IMR-90 (cell line): ENCODE data around the gene NKAIN2. TPM values are rescaled to one million over a fixed set of nuclear protein-coding genes. Genes with fewer than 3 reads are reported as not detected.

Experiments used
- ATAC-seq: fragments of 200-7000 bp; cut with Tn5 transposase; 2 replicates; pipeline ENCODE4 v1.9.1; 2020; ENCODE audit warnings: low read depth, mild to moderate bottlenecking, moderate library complexity
- BruUV-seq: library from RNA; stranded (reverse); fragments of 400-500 nt; replicated peaks from 2 replicates; lab custom pipeline; 2021; lab: Mats Ljungman, UMichigan
- CTCF ChIA-PET: fragments of 300-600 bp; formaldehyde crosslinking; extraction: SDS; loops from one replicate; lab custom pipeline; 2021; ENCODE audit warnings: antibody characterized with exemption; lab: Yijun Ruan, JAX
- POLR2A ChIA-PET: fragments of 300-600 bp; sonication (Branson Sonifier 250); formaldehyde crosslinking; loops from one replicate; lab custom pipeline; 2022; ENCODE audit warnings: antibody characterized with exemption; ENCODE audit not compliant: unreplicated experiment; lab: Charles Lee
- DNase-seq: peaks from one replicate; pipeline ENCODE4 v3.0.0; 2013
- H2AFZ ChIP-seq: replicated peaks from 2 replicates; pipeline ENCODE3; 2013; ENCODE audit warnings: low read length, mild to moderate bottlenecking; ENCODE audit not compliant: poor library complexity
- H2AK5ac ChIP-seq: 2 replicates; pipeline ENCODE4 v1.6.1; 2013; ENCODE audit warnings: low read depth, low read length, inconsistent platforms
- H2AK9ac ChIP-seq: replicated peaks from 2 replicates; pipeline ENCODE3; 2013; ENCODE audit warnings: mild to moderate bottlenecking, low read depth, low read length, moderate library complexity; ENCODE audit not compliant: poor library complexity
- H2BK120ac ChIP-seq: 2 replicates; pipeline ENCODE4 v1.6.1; 2013; ENCODE audit warnings: low read depth, low read length, inconsistent platforms
- H2BK15ac ChIP-seq: 3 replicates; pipeline ENCODE4 v1.6.1; 2013; ENCODE audit warnings: low read depth, low read length, inconsistent platforms
- H2BK20ac ChIP-seq: 2 replicates; pipeline ENCODE4 v1.6.1; 2013; ENCODE audit warnings: low read depth, mild to moderate bottlenecking, inconsistent platforms, low read length, moderate library complexity
- H2BK5ac ChIP-seq: 2 replicates; pipeline ENCODE4 v1.6.1; 2013; ENCODE audit warnings: mild to moderate bottlenecking, low read depth, low read length, inconsistent platforms; ENCODE audit not compliant: poor library complexity, severe bottlenecking
- H3K14ac ChIP-seq: replicated peaks from 2 replicates; pipeline ENCODE4 v1.6.1; 2013; ENCODE audit warnings: low read depth, low read length, inconsistent platforms
- H3K18ac ChIP-seq: 2 replicates; pipeline ENCODE4 v1.6.1; 2013; ENCODE audit warnings: low read depth, low read length, control low read depth
- H3K23ac ChIP-seq: 2 replicates; pipeline ENCODE4 v1.6.1; 2013; ENCODE audit warnings: low read depth, low read length, inconsistent platforms
- H3K27ac ChIP-seq: 2 replicates; pipeline ENCODE4 v1.5.1; 2013; ENCODE audit warnings: mild to moderate bottlenecking, control low read depth, low read length; ENCODE audit not compliant: insufficient read depth
- H3K27me3 ChIP-seq: 2 replicates; pipeline ENCODE4 v1.6.1; 2013; ENCODE audit warnings: low read length; ENCODE audit not compliant: control insufficient read depth, insufficient read depth
- H3K36me3 ChIP-seq: 2 replicates; pipeline ENCODE4 v1.6.1; 2013; ENCODE audit warnings: low read length, mixed read lengths; ENCODE audit not compliant: control insufficient read depth, insufficient read depth
- H3K4ac ChIP-seq: 2 replicates; pipeline ENCODE4 v1.6.1; 2013; ENCODE audit warnings: low read depth, low read length, inconsistent platforms
- H3K4me1 ChIP-seq: 2 replicates; pipeline ENCODE4 v1.6.1; 2013; ENCODE audit warnings: low read length, mixed read lengths; ENCODE audit not compliant: control insufficient read depth, insufficient read depth
- H3K4me2 ChIP-seq: 2 replicates; pipeline ENCODE4 v1.6.1; 2013; ENCODE audit warnings: low read depth, mild to moderate bottlenecking, control low read depth, low read length, moderate library complexity
- H3K4me3 ChIP-seq: 2 replicates; pipeline ENCODE4 v1.5.1; 2013; ENCODE audit warnings: low read depth, mild to moderate bottlenecking, control low read depth, low read length, moderate library complexity; ENCODE audit not compliant: insufficient read depth
- H3K56ac ChIP-seq: 2 replicates; pipeline ENCODE4 v1.6.1; 2013; ENCODE audit warnings: low read length, inconsistent platforms; ENCODE audit not compliant: insufficient read depth; ENCODE audit errors: extremely low read depth
- H3K79me1 ChIP-seq, 2 experiments: 2 replicates each; pipeline ENCODE4 v1.6.1; 2013; ENCODE audit warnings: low read length in 2 of 2, inconsistent platforms in 1 of 2, low read depth in 1 of 2
- H3K9ac ChIP-seq: 2 replicates; pipeline ENCODE4 v1.6.1; 2013; ENCODE audit warnings: low read depth, low read length, control low read depth
- H3K9me1 ChIP-seq: 2 replicates; pipeline ENCODE4 v1.6.1; 2013; ENCODE audit warnings: low read length, inconsistent platforms; ENCODE audit not compliant: insufficient read depth
- H3K9me3 ChIP-seq: 2 replicates; pipeline ENCODE4 v1.6.1; 2013; ENCODE audit warnings: low read length; ENCODE audit not compliant: control insufficient read depth, insufficient read depth
- H4K20me1 ChIP-seq: 2 replicates; pipeline ENCODE4 v1.6.1; 2013; ENCODE audit warnings: low read length, inconsistent platforms; ENCODE audit not compliant: insufficient read depth
- H4K5ac ChIP-seq: 2 replicates; pipeline ENCODE4 v1.6.1; 2013; ENCODE audit warnings: mild to moderate bottlenecking, low read depth, low read length, control low read depth
- H4K8ac ChIP-seq, 2 experiments: 2 replicates each; pipeline ENCODE4 v1.6.1; 2013; ENCODE audit warnings: low read depth in 2 of 2, low read length in 2 of 2, control low read depth in 1 of 2, inconsistent platforms in 1 of 2
- H4K91ac ChIP-seq: 2 replicates; pipeline ENCODE4 v1.6.1; 2013; ENCODE audit warnings: low read depth, low read length, inconsistent platforms; ENCODE audit not compliant: insufficient read depth
- BHLHE40 ChIP-seq: fragments of 150-350 bp; IDR thresholded peaks from 2 replicates; pipeline ENCODE4 v1.6.1; 2016; ENCODE audit warnings: mild to moderate bottlenecking, low read depth, low read length
- NFE2L2 ChIP-seq: fragments of 150-350 bp; IDR thresholded peaks from 2 replicates; pipeline ENCODE4 v1.6.1; 2016; ENCODE audit warnings: low read depth, mild to moderate bottlenecking, low read length
- WGBS, 2 experiments: methylation state at CpG; one replicate each; pipeline versions ENCODE4 v1.1.5 to v1.1.7; 2013; ENCODE audit warnings: missing lambda C conversion rate in 2 of 2; ENCODE audit not compliant: insufficient read length in 1 of 2; ENCODE audit errors: extremely low coverage in 2 of 2; 5-methylcytosine and 5-hydroxymethylcytosine counted together
- dilution Hi-C: fragments of 300-500 bp; cut with HindIII; formaldehyde crosslinking; loops from one replicate; pipeline ENCODE4 v1.14.3; 2018; ENCODE audit warnings: low sequenced_read_pairs; ENCODE audit not compliant: unreplicated experiment
- in situ Hi-C: fragments of 300-500 bp; cut with MboI; formaldehyde crosslinking; loops from 3 replicates; pipeline ENCODE4 v1.14.3; 2019; ENCODE audit warnings: low sequenced_read_pairs, inconsistent platforms, mixed read lengths
- intact Hi-C: fragments of 100-400 bp; cut with micrococcal nuclease; formaldehyde crosslinking; loops from 2 replicates; pipeline ENCODE4 v1.10.0; 2022
- polyA plus RNA-seq, 3 experiments: library from polyadenylated mRNA; depleted of rRNA; stranded (reverse); fragments of >200 nt; gene quantifications; 2 replicates each; pipeline ENCODE4 v1.2.3, GENCODE V29; 2012; ENCODE audit warnings: low replicate concordance in 1 of 3
- total RNA-seq: library from RNA; depleted of rRNA; stranded (reverse); fragments of >200 nt; gene quantifications from 2 replicates; pipeline ENCODE4 v1.2.3, GENCODE V29; 2012
- TF ChIP-seq, protein P1 (sequence below): fragments of 150-350 bp; IDR thresholded peaks from 2 replicates; pipeline ENCODE4 v1.6.1; 2017; ENCODE audit warnings: mild to moderate bottlenecking, antibody characterized with exemption, low read length, low read depth

Gene NKAIN2
- total and polyA plus RNA-seq, 2 of the 4 experiments (the other 2 are of a cell fraction) = not detected

DNA sequence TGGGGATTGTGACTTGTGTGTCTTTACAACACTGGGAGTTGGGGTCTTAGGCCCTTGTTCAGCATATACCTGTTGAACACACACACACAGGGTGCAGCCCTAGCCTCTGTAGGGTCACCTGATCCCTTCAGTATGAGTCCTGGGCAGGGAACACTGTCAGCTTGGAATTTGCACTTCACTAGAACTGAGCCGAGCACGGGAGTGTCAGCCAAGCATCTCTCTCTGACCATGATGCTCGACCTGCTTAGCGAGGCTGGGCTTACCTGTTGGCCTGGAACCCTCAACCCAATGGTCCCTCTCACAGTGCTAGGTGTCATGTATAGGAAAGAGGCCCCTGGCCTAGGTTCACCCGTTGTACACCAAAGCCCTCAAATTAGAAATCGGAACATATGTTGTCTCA, 96.1 kb downstream of the NKAIN2 start:
- dilution Hi-C loops = no loop called here
- Histone ChIP-seq H3K9me1 (no peaks in the 10 kb centered on the region), H3K56ac (no peak overlapping the region), H3K4me3 (no peak overlapping the region), H3K18ac (no peak overlapping the region), H2BK15ac (no peak overlapping the region), H3K79me1 (no peaks in the 10 kb centered on the region), H4K5ac (no peak overlapping the region), H2BK20ac (no peak overlapping the region), H3K4me1 (no peaks in the 10 kb centered on the region), H3K4me2 (no peak overlapping the region), H3K27me3 (no peaks in the 10 kb centered on the region), H3K27ac (no peak overlapping the region), H3K9ac (no peak overlapping the region), H2AFZ (no peak overlapping the region), H2BK120ac (no peak overlapping the region), H3K9me3 (no peaks in the 10 kb centered on the region), H4K8ac (no peak overlapping the region), H3K23ac (no peak overlapping the region), H2AK9ac (peak overlapping the region; percentile 37), H4K91ac (no peak overlapping the region), H3K4ac (no peak overlapping the region), H4K20me1 (no peaks in the 10 kb centered on the region), H3K14ac (no peak overlapping the region), H3K36me3 (no peaks in the 10 kb centered on the region), H2AK5ac (no peak overlapping the region), H2BK5ac (no peak overlapping the region)
- in situ Hi-C loops = no loop called here
- BruUV-seq = no TSS peak
- POLR2A ChIA-PET = no interaction called here
- intact Hi-C loops = no loop called here
- TF ChIP-seq BHLHE40 (no peak), NFE2L2 (no peak)
- TF ChIP-seq, protein P1, sequence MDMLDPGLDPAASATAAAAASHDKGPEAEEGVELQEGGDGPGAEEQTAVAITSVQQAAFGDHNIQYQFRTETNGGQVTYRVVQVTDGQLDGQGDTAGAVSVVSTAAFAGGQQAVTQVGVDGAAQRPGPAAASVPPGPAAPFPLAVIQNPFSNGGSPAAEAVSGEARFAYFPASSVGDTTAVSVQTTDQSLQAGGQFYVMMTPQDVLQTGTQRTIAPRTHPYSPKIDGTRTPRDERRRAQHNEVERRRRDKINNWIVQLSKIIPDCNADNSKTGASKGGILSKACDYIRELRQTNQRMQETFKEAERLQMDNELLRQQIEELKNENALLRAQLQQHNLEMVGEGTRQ = no peak
- ATAC-seq (no peak), DNase-seq (no peak)
- 100% methylated on average over 2 of the region's 6 CpGs; no CpG with 5 or more reads in 1 of the 2 experiments for WGBS, 2 experiments
- CTCF ChIA-PET = no interaction called here
